ENCODE measurements around the gene CDC42BPA.
A peak's percentile ranks its signal among the peaks of the same experiment; 100 is the strongest.

Gene CDC42BPA

GRCh38 chr1:227323171-227323966, 5.1 kb upstream of the CDC42BPA start:
- in situ Hi-C loops (cut with MboI; ENCODE audit: low sequenced_read_pairs): no loop called here
- H3K27me3 ChIP-seq (ENCODE audit: low read depth): no peaks in the 10 kb centered on the region
- DNase-seq (ENCODE audit: low spot score in 2 of 2): no peak
- H3K4me1 ChIP-seq: peaks cover 5% of the 10 kb centered on the region
- H3K36me3 ChIP-seq (replicated peaks): no peaks in the 10 kb centered on the region
- no peak overlapping the region for H3K4me3 ChIP-seq
- H3K9me3 ChIP-seq: no peaks in the 10 kb centered on the region

GRCh38 chr1:227322376-227322775, 4.1 kb upstream of the CDC42BPA start:
- no peak for DNase-seq (ENCODE audit: low spot score in 2 of 2)
- in situ Hi-C loops (cut with MboI; ENCODE audit: low sequenced_read_pairs): no loop called here

GRCh38 chr1:227321035-227321434, 2.7 kb upstream of the CDC42BPA start:
- Histone ChIP-seq H3K9me3 (no peaks in the 10 kb centered on the region), H3K27me3 (ENCODE audit: low read depth) (no peaks in the 10 kb centered on the region), H3K4me1 (peaks cover 5% of the 10 kb centered on the region), H3K4me3 (no peak overlapping the region), H3K36me3 (replicated peaks) (no peaks in the 10 kb centered on the region)
- no peak for DNase-seq (ENCODE audit: low spot score in 2 of 2)
- in situ Hi-C loops (cut with MboI; ENCODE audit: low sequenced_read_pairs): no loop called here

More at GRCh38 chr1:227322376-227322775, 4.1 kb upstream of the CDC42BPA start:
- no peaks in the 10 kb centered on the region for H3K9me3 ChIP-seq
- H3K27me3 ChIP-seq (ENCODE audit: low read depth): no peaks in the 10 kb centered on the region
- H3K4me1 ChIP-seq: peaks cover 5% of the 10 kb centered on the region
- H3K36me3 ChIP-seq (replicated peaks): no peaks in the 10 kb centered on the region
- H3K4me3 ChIP-seq: no peak overlapping the region

- Histone ChIP-seq H3K4me1 (peaks cover 5% of the 10 kb centered on the region), H3K9me3 (no peaks in the 10 kb centered on the region), H3K36me3 (replicated peaks) (no peaks in the 10 kb centered on the region), H3K27me3 (ENCODE audit: low read depth) (no peaks in the 10 kb centered on the region), H3K4me3 (no peak overlapping the region)
- in situ Hi-C loops (cut with MboI; ENCODE audit: low sequenced_read_pairs): no loop called here
- no peak for DNase-seq (ENCODE audit: low spot score in 2 of 2)
Measured at GRCh38 chr1:227320476-227320875, 2.2 kb upstream of the CDC42BPA start.

- Histone ChIP-seq H3K36me3 (replicated peaks) (no peaks in the 10 kb centered on the region), H3K9me3 (no peaks in the 10 kb centered on the region), H3K4me1 (peaks cover 5% of the 10 kb centered on the region), H3K27me3 (ENCODE audit: low read depth) (no peaks in the 10 kb centered on the region), H3K4me3 (peak overlapping the region; percentile 67)
- DNase-seq (ENCODE audit: low spot score in 2 of 2): peak; percentile 75 to 84
- in situ Hi-C loops (cut with MboI; ENCODE audit: low sequenced_read_pairs): no loop called here
Measured at GRCh38 chr1:227318853-227319607, 738 bp upstream of the CDC42BPA start.

GRCh38 chr1:227317523-227318015, 723 bp downstream of the CDC42BPA start:
- Histone ChIP-seq H3K36me3 (replicated peaks) (no peaks in the 10 kb centered on the region), H3K4me3 (peak overlapping the region; percentile 67), H3K27me3 (ENCODE audit: low read depth) (no peaks in the 10 kb centered on the region), H3K4me1 (peaks cover 18% of the 10 kb centered on the region), H3K9me3 (no peaks in the 10 kb centered on the region)
- in situ Hi-C loops (cut with MboI; ENCODE audit: low sequenced_read_pairs): no loop called here
- DNase-seq (ENCODE audit: low spot score in 2 of 2): peak; percentile 83 to 84

GRCh38 chr1:227317011-227317451, 1.3 kb downstream of the CDC42BPA start:
- in situ Hi-C loops (cut with MboI; ENCODE audit: low sequenced_read_pairs): no loop called here
- Histone ChIP-seq H3K27me3 (ENCODE audit: low read depth) (no peaks in the 10 kb centered on the region), H3K36me3 (replicated peaks) (no peaks in the 10 kb centered on the region), H3K9me3 (no peaks in the 10 kb centered on the region), H3K4me1 (peaks cover 23% of the 10 kb centered on the region), H3K4me3 (peak overlapping the region; percentile 67)
- peak in 1 of 2 experiments; percentile 41 for DNase-seq (ENCODE audit: low spot score in 2 of 2)

- peaks cover 27% of the 10 kb centered on the region for H3K4me1 ChIP-seq
- in situ Hi-C loops (cut with MboI; ENCODE audit: low sequenced_read_pairs): no loop called here
- no peaks in the 10 kb centered on the region for H3K27me3 ChIP-seq (ENCODE audit: low read depth)
- peak overlapping the region; percentile 67 for H3K4me3 ChIP-seq
- DNase-seq (ENCODE audit: low spot score in 2 of 2): no peak
- no peaks in the 10 kb centered on the region for H3K9me3 ChIP-seq
- no peaks in the 10 kb centered on the region for H3K36me3 ChIP-seq (replicated peaks)
Measured at GRCh38 chr1:227316456-227316855, 1.8 kb downstream of the CDC42BPA start.

- in situ Hi-C loops (cut with MboI; ENCODE audit: low sequenced_read_pairs): no loop called here
- peak; percentile 46 to 63 for DNase-seq (ENCODE audit: low spot score in 2 of 2)
- no peaks in the 10 kb centered on the region for H3K9me3 ChIP-seq
- H3K4me1 ChIP-seq: peaks cover 27% of the 10 kb centered on the region
- H3K27me3 ChIP-seq (ENCODE audit: low read depth): no peaks in the 10 kb centered on the region
- H3K4me3 ChIP-seq: peak overlapping the region; percentile 67
- no peaks in the 10 kb centered on the region for H3K36me3 ChIP-seq (replicated peaks)
Measured at GRCh38 chr1:227315629-227316346, 2.5 kb downstream of the CDC42BPA start.

- H3K9me3 ChIP-seq: no peaks in the 10 kb centered on the region
- H3K4me1 ChIP-seq: peaks cover 29% of the 10 kb centered on the region
- no peak for DNase-seq (ENCODE audit: low spot score in 2 of 2)
- no peaks in the 10 kb centered on the region for H3K27me3 ChIP-seq (ENCODE audit: low read depth)
- H3K36me3 ChIP-seq (replicated peaks): no peaks in the 10 kb centered on the region
- peak overlapping the region; percentile 67 for H3K4me3 ChIP-seq
- in situ Hi-C loops (cut with MboI; ENCODE audit: low sequenced_read_pairs): no loop called here
Measured at GRCh38 chr1:227314014-227314848, 4.1 kb downstream of the CDC42BPA start.

GRCh38 chr1:227312361-227313025, 5.8 kb downstream of the CDC42BPA start:
- in situ Hi-C loops (cut with MboI; ENCODE audit: low sequenced_read_pairs): no loop called here
- no peaks in the 10 kb centered on the region for H3K36me3 ChIP-seq (replicated peaks)
- H3K9me3 ChIP-seq: no peaks in the 10 kb centered on the region
- H3K4me1 ChIP-seq: peaks cover 28% of the 10 kb centered on the region
- no peaks in the 10 kb centered on the region for H3K27me3 ChIP-seq (ENCODE audit: low read depth)
- DNase-seq (ENCODE audit: low spot score in 2 of 2): no peak
- no peak overlapping the region for H3K4me3 ChIP-seq

GRCh38 chr1:227311389-227312001, 6.8 kb downstream of the CDC42BPA start:
- no peak for DNase-seq (ENCODE audit: low spot score in 2 of 2)
- Histone ChIP-seq H3K4me1 (peaks cover 28% of the 10 kb centered on the region), H3K27me3 (ENCODE audit: low read depth) (no peaks in the 10 kb centered on the region), H3K9me3 (no peaks in the 10 kb centered on the region), H3K4me3 (no peak overlapping the region), H3K36me3 (replicated peaks) (no peaks in the 10 kb centered on the region)
- in situ Hi-C loops (cut with MboI; ENCODE audit: low sequenced_read_pairs): no loop called here

All from HAP-1 (cell line).